ENCODE results near the gene MRPL37. TPM values are rescaled to one million over a fixed set of nuclear protein-coding genes. Genes with fewer than 3 reads are reported as not detected.

Gene MRPL37
- total RNA-seq, 1 donor from 2014 or later, result 60.4 TPM

DNA sequence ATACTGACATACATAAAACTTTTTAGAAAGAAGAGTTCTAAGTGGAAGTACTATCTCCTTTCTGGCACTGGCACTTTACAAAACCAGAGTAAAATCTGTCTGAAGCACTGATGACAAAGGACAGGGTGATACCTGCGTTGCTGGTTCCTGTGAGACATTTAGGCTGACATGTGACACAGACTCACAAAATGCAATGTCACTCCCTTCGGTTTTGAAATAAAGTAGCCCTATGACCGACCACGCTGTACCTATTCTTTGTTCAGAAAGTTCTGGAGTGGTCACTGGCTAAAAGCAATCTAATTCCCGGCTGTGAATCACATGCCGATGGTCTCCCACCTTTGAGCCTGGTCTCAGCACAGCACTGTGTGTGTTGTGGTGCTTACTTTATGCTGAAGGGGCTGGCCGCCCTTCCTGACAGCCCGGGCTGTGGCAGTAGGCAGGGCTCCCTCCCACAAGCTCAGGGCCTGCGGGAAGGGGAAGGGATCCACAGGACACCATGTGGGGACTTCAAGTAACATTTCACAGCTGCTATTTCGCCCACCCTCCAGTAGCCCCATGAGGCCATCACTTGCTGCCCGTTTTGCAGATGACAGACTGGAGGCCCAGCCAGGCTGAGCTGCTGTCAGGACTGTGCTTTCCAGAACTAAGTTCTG is 48.0 kb downstream of the MRPL37 start:
- no peak overlapping the region for H3K4me3 ChIP-seq
- Mint-ChIP-seq H3K4me1 (peaks cover 14% of the 10 kb centered on the region), H3K9me3 (no peaks in the 10 kb centered on the region), H3K27me3 (ENCODE audit: insufficient read depth, low read depth) (peaks cover 2% of the 10 kb centered on the region), H3K36me3 (peaks cover 19% of the 10 kb centered on the region), H3K4me3 (no peak overlapping the region), H3K27ac (no peak overlapping the region)
- H3K36me3 ChIP-seq, result no peaks in the 10 kb centered on the region
- H3F3A ChIP-seq (ENCODE audit: low read depth), result peaks cover 11% of the 10 kb centered on the region
- H3K79me2 ChIP-seq (ENCODE audit: low read depth), result no peaks in the 10 kb centered on the region
- H3K27me3 ChIP-seq, result no peaks in the 10 kb centered on the region
- H3K4me2 ChIP-seq, result no peak overlapping the region
- H3K9ac ChIP-seq, result no peak overlapping the region
- H3K27ac ChIP-seq, result no peak overlapping the region
- peaks cover 74% of the 10 kb centered on the region for H4K20me1 ChIP-seq (ENCODE audit: low read depth)
- peaks cover 13% of the 10 kb centered on the region for H3K4me1 ChIP-seq
- no peak for DNase-seq (ENCODE audit: low spot score)
- H2AFZ ChIP-seq (replicated peaks), result no peak overlapping the region
- no peaks in the 10 kb centered on the region for H3K9me3 ChIP-seq (ENCODE audit: low read depth)
- TF ChIP-seq EZH2phosphoT487 (IDR thresholded peaks at IDR 0.05) (no peak), CTCF (IDR thresholded peaks at IDR 0.05) (no peak), EZH2 (IDR thresholded peaks at IDR 0.05) (no peak)

DNA sequence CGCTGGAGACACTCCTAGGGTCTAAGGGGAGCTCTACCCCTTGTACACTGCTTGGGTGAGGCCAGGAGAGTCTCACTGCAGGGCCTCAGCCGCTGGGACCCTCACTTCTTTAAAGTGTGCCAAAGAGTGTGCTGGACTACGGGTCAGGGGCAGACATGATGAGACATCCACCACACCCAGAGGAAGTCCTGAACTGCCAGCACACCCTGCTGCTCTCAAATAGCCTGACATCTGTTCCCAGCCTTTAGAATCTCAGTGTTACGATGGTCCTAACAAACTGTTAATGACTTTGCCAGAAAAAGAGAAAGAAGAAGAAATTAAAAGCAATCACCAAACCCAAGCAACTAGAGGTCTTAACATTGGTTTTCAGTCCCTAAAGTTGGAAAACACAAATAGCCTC is 49.0 kb downstream of the MRPL37 start:
- Histone ChIP-seq H3K4me1 (peaks cover 13% of the 10 kb centered on the region), H3K9ac (no peak overlapping the region), H3K27ac (no peak overlapping the region), H3K4me2 (no peak overlapping the region), H3K27me3 (no peaks in the 10 kb centered on the region), H3K9me3 (ENCODE audit: low read depth) (no peaks in the 10 kb centered on the region), H3F3A (ENCODE audit: low read depth) (peaks cover 11% of the 10 kb centered on the region), H4K20me1 (ENCODE audit: low read depth) (peaks cover 75% of the 10 kb centered on the region), H3K79me2 (ENCODE audit: low read depth) (no peaks in the 10 kb centered on the region), H2AFZ (replicated peaks) (no peak overlapping the region), H3K36me3 (no peaks in the 10 kb centered on the region), H3K4me3 (no peak overlapping the region)
- Mint-ChIP-seq H3K4me1 (peaks cover 14% of the 10 kb centered on the region), H3K9me3 (no peaks in the 10 kb centered on the region), H3K36me3 (peaks cover 13% of the 10 kb centered on the region), H3K27me3 (ENCODE audit: insufficient read depth, low read depth) (peaks cover 5% of the 10 kb centered on the region), H3K27ac (no peak overlapping the region), H3K4me3 (no peak overlapping the region)
- TF ChIP-seq EZH2phosphoT487 (IDR thresholded peaks at IDR 0.05) (no peak), CTCF (IDR thresholded peaks at IDR 0.05) (no peak), EZH2 (IDR thresholded peaks at IDR 0.05) (no peak)
- no peak for DNase-seq (ENCODE audit: low spot score)

DNA sequence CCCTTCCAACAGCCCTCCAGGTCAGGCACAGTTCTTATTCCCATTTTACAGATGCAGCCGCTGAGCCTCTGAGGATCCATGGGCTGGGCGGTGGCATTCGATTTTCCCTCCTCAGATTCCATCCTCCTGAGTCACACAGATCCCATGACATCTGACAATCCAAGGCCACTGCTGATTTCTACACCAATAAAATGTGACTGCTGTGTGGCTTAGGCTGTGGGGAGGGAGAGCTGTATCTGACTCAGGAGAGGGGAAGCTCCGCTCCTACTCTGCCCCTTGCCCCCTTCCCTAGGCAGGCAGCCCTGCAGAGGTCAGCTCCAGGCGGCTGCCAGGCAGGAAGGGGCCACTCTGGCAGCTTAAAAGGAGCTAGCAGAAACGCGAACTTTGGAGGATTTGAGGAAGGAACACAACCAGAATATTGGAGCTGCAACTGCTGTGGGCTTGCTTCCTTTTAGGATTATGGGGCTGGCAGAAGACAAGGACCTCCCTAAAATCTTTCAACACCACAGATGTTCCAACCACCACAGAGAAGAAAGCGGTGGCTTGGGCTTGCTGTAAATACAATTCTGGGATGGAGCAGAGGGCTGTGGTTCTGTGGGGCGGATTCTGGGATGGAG is 50.0 kb downstream of the MRPL37 start:
- Histone ChIP-seq H3K27me3 (no peaks in the 10 kb centered on the region), H3K9me3 (ENCODE audit: low read depth) (no peaks in the 10 kb centered on the region), H3K36me3 (no peaks in the 10 kb centered on the region), H3F3A (ENCODE audit: low read depth) (peaks cover 11% of the 10 kb centered on the region), H3K4me2 (no peak overlapping the region), H3K9ac (no peak overlapping the region), H3K27ac (no peak overlapping the region), H3K79me2 (ENCODE audit: low read depth) (no peaks in the 10 kb centered on the region), H3K4me3 (no peak overlapping the region), H3K4me1 (peaks cover 13% of the 10 kb centered on the region), H2AFZ (replicated peaks) (no peak overlapping the region), H4K20me1 (ENCODE audit: low read depth) (peaks cover 72% of the 10 kb centered on the region)
- peaks cover 17% of the 10 kb centered on the region for H3K4me1 Mint-ChIP-seq
- no peaks in the 10 kb centered on the region for H3K9me3 Mint-ChIP-seq
- H3K4me3 Mint-ChIP-seq, result no peak overlapping the region
- H3K27ac Mint-ChIP-seq, result peak overlapping the region; percentile 29
- peaks cover 9% of the 10 kb centered on the region for H3K36me3 Mint-ChIP-seq
- no peak for DNase-seq (ENCODE audit: low spot score)
- TF ChIP-seq CTCF (IDR thresholded peaks at IDR 0.05) (no peak), EZH2phosphoT487 (IDR thresholded peaks at IDR 0.05) (no peak), EZH2 (IDR thresholded peaks at IDR 0.05) (no peak)
- H3K27me3 Mint-ChIP-seq (ENCODE audit: insufficient read depth, low read depth), result peaks cover 5% of the 10 kb centered on the region

All from neural progenitor cell (in vitro differentiated cells).